Ovary (tissue), 3 donors: ENCODE results near the gene CDCP2.

Experiments
- POLR2A ChIP-seq: fragments of 450-650 bp; IDR thresholded peaks from one replicate; pipeline ENCODE4 v1.6.1; 2017; ENCODE audit warnings: antibody characterized with exemption, mild to moderate bottlenecking, moderate library complexity
- TF ChIP-seq, protein P1 (sequence below), 3 donors: fragments of 450-650 bp in 2 of 3; fragments of 200-600 bp in 1 of 3; IDR thresholded peaks; one replicate each; pipeline versions ENCODE4 v1.5.1 to v1.8.0; 2016 to 2022; ENCODE audit warnings: antibody characterized with exemption in 3 of 3, mild to moderate bottlenecking in 1 of 3
- donor health status: DM: no; HTN: no; CAD: no.

- no peak for TF ChIP-seq POLR2A
- TF ChIP-seq, protein P1, sequence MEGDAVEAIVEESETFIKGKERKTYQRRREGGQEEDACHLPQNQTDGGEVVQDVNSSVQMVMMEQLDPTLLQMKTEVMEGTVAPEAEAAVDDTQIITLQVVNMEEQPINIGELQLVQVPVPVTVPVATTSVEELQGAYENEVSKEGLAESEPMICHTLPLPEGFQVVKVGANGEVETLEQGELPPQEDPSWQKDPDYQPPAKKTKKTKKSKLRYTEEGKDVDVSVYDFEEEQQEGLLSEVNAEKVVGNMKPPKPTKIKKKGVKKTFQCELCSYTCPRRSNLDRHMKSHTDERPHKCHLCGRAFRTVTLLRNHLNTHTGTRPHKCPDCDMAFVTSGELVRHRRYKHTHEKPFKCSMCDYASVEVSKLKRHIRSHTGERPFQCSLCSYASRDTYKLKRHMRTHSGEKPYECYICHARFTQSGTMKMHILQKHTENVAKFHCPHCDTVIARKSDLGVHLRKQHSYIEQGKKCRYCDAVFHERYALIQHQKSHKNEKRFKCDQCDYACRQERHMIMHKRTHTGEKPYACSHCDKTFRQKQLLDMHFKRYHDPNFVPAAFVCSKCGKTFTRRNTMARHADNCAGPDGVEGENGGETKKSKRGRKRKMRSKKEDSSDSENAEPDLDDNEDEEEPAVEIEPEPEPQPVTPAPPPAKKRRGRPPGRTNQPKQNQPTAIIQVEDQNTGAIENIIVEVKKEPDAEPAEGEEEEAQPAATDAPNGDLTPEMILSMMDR (IDR thresholded peaks at IDR 0.05), result no peak
These were observed 27.3 kb downstream of the CDCP2 start for GRCh38 chr1:54125386-54126070.
